DND-41 (cell line): ENCODE measurements around the gene DTNBP1.
A peak's percentile ranks its signal among the peaks of the same experiment; 100 is the strongest.

Experiments used
- ATAC-seq: fragments of 200-7000 bp; cut with Tn5 transposase; 3 replicates; pipeline ENCODE4 v1.9.1; 2021; ENCODE audit warnings: low read depth; ENCODE audit not compliant: insufficient read depth
- DNase-seq: peaks from one replicate; pipeline ENCODE4 v3.0.0-alpha.2; 2020
- H2AFZ ChIP-seq: 2 replicates; pipeline ENCODE4 v1.6.0; 2012; ENCODE audit warnings: low read depth, low read length
- H3K27ac ChIP-seq: 2 replicates; pipeline ENCODE4 v1.5.1; 2012; ENCODE audit warnings: low read length, inconsistent platforms
- H3K27me3 ChIP-seq: fragments of 200-600 bp; sonication (generic); 2 replicates; pipeline ENCODE4 v1.6.0; 2012; ENCODE audit warnings: low read length, mild to moderate bottlenecking, inconsistent platforms; ENCODE audit not compliant: insufficient read depth, poor library complexity
- H3K36me3 ChIP-seq: 2 replicates; pipeline ENCODE4 v1.5.1; 2012; ENCODE audit warnings: low read length, inconsistent platforms; ENCODE audit not compliant: insufficient read depth
- H3K4me1 ChIP-seq: 2 replicates; pipeline ENCODE4 v1.5.1; 2012; ENCODE audit warnings: mild to moderate bottlenecking, low read length; ENCODE audit not compliant: insufficient read depth
- H3K4me2 ChIP-seq: 2 replicates; pipeline ENCODE4 v1.6.0; 2012; ENCODE audit warnings: mild to moderate bottlenecking, moderate library complexity, low read length, inconsistent platforms; ENCODE audit not compliant: insufficient read depth
- H3K4me3 ChIP-seq, 2 experiments: fragments of 200-600 bp in 1 of 2; shearing (Covaris generic) in 1 of 2; 2 replicates each; pipeline ENCODE4 v1.5.1; 2012 to 2016; ENCODE audit warnings: inconsistent platforms in 2 of 2, low read length in 2 of 2, mild to moderate bottlenecking in 2 of 2, low read depth in 1 of 2, moderate library complexity in 1 of 2
- H3K79me2 ChIP-seq: 2 replicates; pipeline ENCODE4 v1.6.0; 2012; ENCODE audit warnings: low read length, inconsistent platforms; ENCODE audit not compliant: insufficient read depth
- H3K9ac ChIP-seq: 2 replicates; pipeline ENCODE4 v1.6.0; 2012; ENCODE audit warnings: low read depth, mild to moderate bottlenecking, inconsistent platforms, low read length, moderate library complexity
- H3K9me3 ChIP-seq: 2 replicates; pipeline ENCODE4 v1.5.1; 2012; ENCODE audit warnings: low read length, moderate library complexity, mild to moderate bottlenecking, inconsistent platforms; ENCODE audit not compliant: insufficient read depth, severe bottlenecking
- H4K20me1 ChIP-seq: 2 replicates; pipeline ENCODE4 v1.6.0; 2012; ENCODE audit warnings: low read length; ENCODE audit not compliant: insufficient read depth
- CTCF ChIP-seq: IDR thresholded peaks from 2 replicates; pipeline ENCODE4 v1.5.1; 2012; ENCODE audit warnings: borderline replicate concordance, low read length, moderate library complexity, mild to moderate bottlenecking; ENCODE audit not compliant: poor library complexity, severe bottlenecking; ENCODE audit errors: extremely low read depth
- EZH2 ChIP-seq: IDR thresholded peaks from 3 replicates; pipeline ENCODE4 v1.6.1; 2012; ENCODE audit warnings: borderline replicate concordance, low read depth, mild to moderate bottlenecking, moderate library complexity, low read length, inconsistent platforms; ENCODE audit not compliant: severe bottlenecking

The DTNBP1 gene

DNA sequence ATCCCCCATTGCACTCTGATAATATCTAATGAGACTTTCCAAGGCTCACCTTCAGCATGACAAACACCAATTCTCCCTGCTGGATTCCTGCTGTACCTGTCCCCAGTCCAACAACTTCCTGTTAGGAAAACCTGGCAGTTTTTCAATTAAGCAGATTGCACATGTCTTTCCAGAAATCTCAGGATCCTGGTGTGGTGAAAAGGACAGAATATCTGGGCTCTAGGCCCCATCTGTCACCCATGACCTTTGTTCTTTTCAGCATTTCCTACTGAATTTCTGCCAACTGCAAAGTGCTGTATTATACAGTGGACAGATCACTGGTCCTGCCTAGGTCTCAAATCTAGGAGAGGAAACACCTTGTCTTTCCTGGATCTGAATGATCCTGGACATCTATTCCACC, 27.7 kb upstream of the DTNBP1 start:
- no peak for DNase-seq

DNA sequence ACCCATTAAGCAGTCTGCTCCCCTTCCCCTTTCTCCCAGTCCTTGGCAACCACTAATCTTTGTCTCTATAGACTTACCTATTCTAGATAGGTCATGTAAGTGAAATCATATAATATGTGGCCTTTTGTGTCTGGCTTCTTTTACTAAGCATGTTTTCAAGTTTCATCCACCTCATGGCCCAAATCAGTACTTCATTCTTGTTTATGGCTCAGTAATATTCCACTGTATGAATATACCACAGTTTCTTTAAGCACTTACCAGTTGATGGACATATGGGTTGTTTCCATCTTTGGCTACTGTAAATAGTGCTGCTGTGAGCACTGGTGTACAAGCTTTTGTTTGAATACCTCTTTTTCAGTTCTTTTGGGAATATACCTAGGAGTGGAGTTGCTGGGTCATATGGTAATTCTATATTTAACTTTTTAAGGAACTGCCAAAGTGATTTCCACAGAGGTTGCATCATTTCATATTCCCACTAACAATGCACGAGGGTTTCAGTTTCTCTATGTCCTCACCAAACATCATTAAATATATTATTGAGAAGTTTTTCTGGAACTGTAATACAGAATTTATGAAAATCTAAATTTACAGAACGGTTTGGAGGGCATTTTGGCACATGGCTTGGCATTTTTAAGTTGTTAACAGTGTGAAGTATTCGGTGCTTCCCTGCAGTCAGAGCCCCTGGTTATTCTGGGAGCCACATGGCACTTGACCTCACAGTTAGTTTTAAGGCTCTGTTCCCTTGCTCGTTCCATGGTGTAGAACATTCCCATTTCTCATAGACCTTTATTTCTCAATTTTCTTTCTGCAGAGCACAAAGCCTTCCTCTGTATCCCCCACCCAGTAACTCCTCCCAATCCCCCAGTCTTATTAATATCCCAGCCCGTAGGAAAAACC, 27.0 kb upstream of the DTNBP1 start:
- Histone ChIP-seq H3K4me1 (peaks cover 10% of the 10 kb centered on the region; the same call in 1 of the 2 replicates), H3K27me3 (no peaks in the 10 kb centered on the region), H3K79me2 (no peaks in the 10 kb centered on the region), H3K27ac (no peak overlapping the region), H3K9ac (no peak overlapping the region), H3K9me3 (no peaks in the 10 kb centered on the region), H4K20me1 (no peaks in the 10 kb centered on the region), H2AFZ (no peak overlapping the region), H3K4me2 (no peak overlapping the region), H3K36me3 (no peaks in the 10 kb centered on the region), H3K4me3 (no peak overlapping the region)
- DNase-seq: no peak
- ATAC-seq: no peak
- no peak for TF ChIP-seq CTCF
- no peak for TF ChIP-seq EZH2

More for the DNA sequence above, 27.7 kb upstream of the DTNBP1 start:
- 0 out of 2 replicates have a peak overlapping the region, but pooled peaks have one; percentile 44 for H2AFZ ChIP-seq
- no peaks in the 10 kb centered on the region for H3K27me3 ChIP-seq
- H4K20me1 ChIP-seq: no peaks in the 10 kb centered on the region
- no peak for ATAC-seq
- H3K4me1 ChIP-seq: peaks cover 10% of the 10 kb centered on the region; the same call in 1 of the 2 replicates
- H3K79me2 ChIP-seq: no peaks in the 10 kb centered on the region
- H3K4me3 ChIP-seq: no peak overlapping the region
- H3K9ac ChIP-seq: no peak overlapping the region
- no peaks in the 10 kb centered on the region for H3K36me3 ChIP-seq
- no peaks in the 10 kb centered on the region for H3K9me3 ChIP-seq
- H3K27ac ChIP-seq: no peak overlapping the region
- TF ChIP-seq EZH2: no peak
- no peak for TF ChIP-seq CTCF
- H3K4me2 ChIP-seq: peak overlapping the region; percentile 52

DNA sequence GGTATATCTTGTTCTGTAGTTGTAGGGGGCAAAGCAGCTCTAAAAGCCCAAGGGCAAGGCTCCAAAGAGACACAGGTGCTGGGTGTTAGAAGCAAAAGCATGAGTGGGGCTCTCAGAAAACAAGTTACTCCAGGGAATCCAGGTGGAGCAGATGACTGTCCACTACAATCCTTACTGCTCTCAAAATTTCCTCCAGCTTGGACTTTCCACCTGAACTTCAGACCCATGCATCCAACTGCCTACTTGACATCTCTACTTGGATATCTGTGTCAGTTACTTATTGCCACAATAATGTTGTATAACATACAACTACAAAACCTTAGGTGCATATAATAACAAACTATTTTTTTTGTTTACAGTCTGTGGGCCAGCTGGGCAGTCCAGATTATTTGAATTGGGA, 22.8 kb upstream of the DTNBP1 start:
- DNase-seq (no peak), ATAC-seq (no peak)
- no peaks in the 10 kb centered on the region for H3K79me2 ChIP-seq
- H2AFZ ChIP-seq: no peak overlapping the region
- no peak overlapping the region for H3K4me2 ChIP-seq
- no peak overlapping the region for H3K4me3 ChIP-seq
- no peaks in the 10 kb centered on the region for H3K27me3 ChIP-seq
- H3K4me1 ChIP-seq: peaks cover under 1% of the 10 kb centered on the region; the same call in 1 of the 2 replicates
- H3K36me3 ChIP-seq: no peaks in the 10 kb centered on the region
- no peak for TF ChIP-seq CTCF
- no peak for TF ChIP-seq EZH2
- H3K27ac ChIP-seq: no peak overlapping the region
- no peaks in the 10 kb centered on the region for H4K20me1 ChIP-seq
- no peaks in the 10 kb centered on the region for H3K9me3 ChIP-seq
- H3K9ac ChIP-seq: no peak overlapping the region
